Left lung (tissue), 10 donors: Measurements from ENCODE around the gene ASIC2. TPM values are rescaled to one million over a fixed set of nuclear protein-coding genes. Genes with fewer than 3 reads are reported as not detected.

ENCODE experiments used
- ATAC-seq: fragments of 200-7000 bp; cut with Tn5 transposase; one replicate; pipeline ENCODE4 v1.9.1; 2020; ENCODE audit warnings: moderate library complexity
- DNase-seq, 4 donors: peaks; one replicate each; pipeline ENCODE4 v3.0.0-alpha.2; 2013 to 2020
- H3K27ac ChIP-seq, 2 donors: fragments of 200-600 bp; sonication (generic) in 1 of 2; one replicate each; pipeline versions ENCODE4 v1.5.0 to v1.8.0; 2020 to 2021
- H3K27me3 ChIP-seq, 2 donors: fragments of 200-600 bp; sonication (generic) in 1 of 2; one replicate each; pipeline versions ENCODE4 v1.5.0 to v1.8.0; 2020 to 2021
- H3K36me3 ChIP-seq, 2 donors: fragments of 200-600 bp; sonication (generic) in 1 of 2; one replicate each; pipeline versions ENCODE4 v1.5.0 to v1.8.0; 2020 to 2021
- H3K4me1 ChIP-seq, 2 donors: fragments of 200-600 bp; one replicate each; pipeline ENCODE4 v1.8.0; 2021
- H3K4me3 ChIP-seq, 2 donors: fragments of 200-600 bp; sonication (generic) in 1 of 2; one replicate each; pipeline versions ENCODE4 v1.5.0 to v1.8.0; 2020 to 2021; ENCODE audit warnings: mild to moderate bottlenecking in 1 of 2
- H3K9me3 ChIP-seq, 2 donors: fragments of 200-600 bp; sonication (generic) in 1 of 2; one replicate each; pipeline versions ENCODE4 v1.5.0 to v1.8.0; 2020 to 2021
- CTCF ChIP-seq, 2 donors: fragments of 200-600 bp; sonication (generic) in 1 of 2; IDR thresholded peaks; one replicate each; pipeline versions ENCODE4 v1.5.0 to v1.8.0; 2021; ENCODE audit warnings: antibody characterized with exemption in 2 of 2
- intact Hi-C, 2 donors: fragments of 100-400 bp; cut with DNase I; formaldehyde crosslinking; loops; one replicate each; pipeline versions ENCODE4 v1.11.2 to v1.14.2; 2022
- polyA plus RNA-seq, 6 donors: library from polyadenylated mRNA; unstranded; fragments of 120-200 nt; gene quantifications; one replicate each; pipeline ENCODE4 v1.2.1, GENCODE V29; 2013; ENCODE audit not compliant: insufficient read length in 6 of 6
- total RNA-seq, 2 donors: library from RNA; stranded (reverse); fragmentation: NEBNext Ultra II Directional; extraction: Animal tissue kit (Norgen Biotek cat#: 25700); gene quantifications; one replicate each; pipeline ENCODE4 v1.2.1, GENCODE V29; 2021
- donor health status: DM: no; HTN: yes; CAD: no.
- donor health status: DM: no; HTN: no; CAD: no.

The ASIC2 gene
- total and polyA plus RNA-seq, 8 donors, result 0.08 to 0.59 (median 0.46) TPM

GRCh38 chr17:33300241-33300640 lies 7.1 kb upstream of the ASIC2 start:
- TF ChIP-seq CTCF (IDR thresholded peaks at IDR 0.05), result no peak
- DNase-seq (no peak), ATAC-seq (no peak)
- H3K27ac ChIP-seq, result no peak overlapping the region
- no peaks in the 10 kb centered on the region for H3K36me3 ChIP-seq
- H3K27me3 ChIP-seq, result peaks cover 0 to 42% of the 10 kb centered on the region in 2 donors
- H3K9me3 ChIP-seq, result no peaks in the 10 kb centered on the region
- H3K4me3 ChIP-seq, result no peak overlapping the region
- H3K4me1 ChIP-seq, result no peaks in the 10 kb centered on the region
- intact Hi-C loops, result no loop called here

GRCh38 chr17:33299115-33299514 lies 6.0 kb upstream of the ASIC2 start:
- Histone ChIP-seq H3K4me1 (no peaks in the 10 kb centered on the region), H3K4me3 (no peak overlapping the region), H3K36me3 (no peaks in the 10 kb centered on the region), H3K27me3 (peaks cover 7 to 43% of the 10 kb centered on the region in 2 donors), H3K9me3 (no peaks in the 10 kb centered on the region), H3K27ac (no peak overlapping the region)
- no peak for TF ChIP-seq CTCF (IDR thresholded peaks at IDR 0.05)
- ATAC-seq, result no peak
- DNase-seq, result no peak
- intact Hi-C loops, result no loop called here

- Histone ChIP-seq H3K27me3 (peaks cover 20 to 50% of the 10 kb centered on the region in 2 donors), H3K4me1 (peaks cover 0 to 4% of the 10 kb centered on the region in 2 donors), H3K27ac (no peak overlapping the region), H3K9me3 (no peaks in the 10 kb centered on the region), H3K4me3 (no peak overlapping the region), H3K36me3 (no peaks in the 10 kb centered on the region)
- intact Hi-C loops, result no loop called here
- no peak for TF ChIP-seq CTCF (IDR thresholded peaks at IDR 0.05)
- DNase-seq, result no peak
- ATAC-seq, result no peak
These were observed 4.5 kb upstream of the ASIC2 start for GRCh38 chr17:33297643-33298042.

- intact Hi-C loops, result no loop called here
- no peak for DNase-seq
- Histone ChIP-seq H3K4me1 (peaks cover 0 to 18% of the 10 kb centered on the region in 2 donors), H3K36me3 (no peaks in the 10 kb centered on the region), H3K27me3 (peaks cover 34 to 77% of the 10 kb centered on the region in 2 donors), H3K4me3 (no peak overlapping the region), H3K27ac (no peak overlapping the region), H3K9me3 (no peaks in the 10 kb centered on the region)
- no peak for ATAC-seq
- no peak for TF ChIP-seq CTCF (IDR thresholded peaks at IDR 0.05)
These were observed 1.9 kb upstream of the ASIC2 start for GRCh38 chr17:33294994-33295393.

- TF ChIP-seq CTCF (IDR thresholded peaks at IDR 0.05), result no peak
- Histone ChIP-seq H3K36me3 (no peaks in the 10 kb centered on the region), H3K27ac (no peak overlapping the region), H3K9me3 (no peaks in the 10 kb centered on the region), H3K4me3 (no peak overlapping the region), H3K27me3 (peaks cover 38 to 82% of the 10 kb centered on the region in 2 donors), H3K4me1 (peaks cover 0 to 18% of the 10 kb centered on the region in 2 donors)
- ATAC-seq (peak; percentile 27), DNase-seq (peak in 1 of 4 donors; percentile 64)
- intact Hi-C loops, result no loop called here
These were observed 704 bp downstream of the ASIC2 start for GRCh38 chr17:33292201-33292980.
